Caco-2 (cell line): Measurements from ENCODE around the gene RGSL1. TPM values are rescaled to one million over a fixed set of nuclear protein-coding genes. Genes with fewer than 3 reads are reported as not detected.

Experiments used
- BruUV-seq: library from RNA; stranded (reverse); fragments of 400-500 nt; replicated peaks from 2 replicates; lab custom pipeline; 2021; lab: Mats Ljungman, UMichigan
- CTCF ChIA-PET: fragments of 300-600 bp; sonication (Branson Sonifier 250); formaldehyde crosslinking; loops from one replicate; lab custom pipeline; 2022; ENCODE audit warnings: antibody characterized with exemption; lab: Charles Lee
- POLR2A ChIA-PET: fragments of 300-600 bp; sonication (Branson Sonifier 250); formaldehyde crosslinking; loops from one replicate; lab custom pipeline; 2022; ENCODE audit warnings: antibody characterized with exemption; lab: Charles Lee
- DNase-seq, 2 experiments: peaks; one replicate each; pipeline versions ENCODE4 v3.0.0 to v3.0.0-alpha.2; 2020 to 2022
- H3K27me3 ChIP-seq: replicated peaks from 2 replicates; pipeline ENCODE4 v1.6.0; 2011; ENCODE audit warnings: low read length; ENCODE audit not compliant: control insufficient read depth, insufficient read depth
- H3K36me3 ChIP-seq: 2 replicates; pipeline ENCODE4 v1.5.1; 2011; ENCODE audit warnings: low read length; ENCODE audit not compliant: control insufficient read depth, insufficient read depth
- H3K4me1 ChIP-seq: fragments of 250-450 bp; sonication (Bioruptor Pico); 2 replicates; pipeline ENCODE4 v1.5.1; 2020; ENCODE audit warnings: mild to moderate bottlenecking
- H3K4me3 ChIP-seq: 2 replicates; pipeline ENCODE4 v1.5.1; 2011; ENCODE audit warnings: low read depth, mild to moderate bottlenecking, control low read depth, low read length
- H3K9me3 ChIP-seq: fragments of 250-450 bp; sonication (Bioruptor Pico); 2 replicates; pipeline ENCODE4 v1.5.1; 2020; ENCODE audit warnings: mild to moderate bottlenecking, moderate library complexity
- H3K27ac Mint-ChIP-seq: one replicate; pipeline ENCODE4 v1.8.0; 2022; ENCODE audit warnings: mixed read lengths; ENCODE audit not compliant: unreplicated experiment
- H3K27me3 Mint-ChIP-seq: one replicate; pipeline ENCODE4 v1.8.0; 2022; ENCODE audit warnings: mixed read lengths; ENCODE audit not compliant: insufficient read depth, unreplicated experiment
- H3K36me3 Mint-ChIP-seq: one replicate; pipeline ENCODE4 v1.8.0; 2022; ENCODE audit warnings: mild to moderate bottlenecking, mixed read lengths; ENCODE audit not compliant: insufficient read depth, unreplicated experiment
- H3K4me1 Mint-ChIP-seq: one replicate; pipeline ENCODE4 v1.8.0; 2022; ENCODE audit warnings: low read depth, mixed read lengths; ENCODE audit not compliant: unreplicated experiment
- H3K4me3 Mint-ChIP-seq: one replicate; pipeline ENCODE4 v1.8.0; 2022; ENCODE audit warnings: mild to moderate bottlenecking, moderate library complexity, mixed read lengths; ENCODE audit not compliant: unreplicated experiment
- H3K9me3 Mint-ChIP-seq: one replicate; pipeline ENCODE4 v1.8.0; 2022; ENCODE audit warnings: mixed read lengths; ENCODE audit not compliant: unreplicated experiment
- CTCF ChIP-seq, 2 experiments: fragments of 200-600 bp in 1 of 2; IDR thresholded peaks; 1 replicate in 1 of 2; 2 replicates in 1 of 2; pipeline versions ENCODE4 v1.5.1 to v1.8.0; 2011 to 2022; ENCODE audit warnings: antibody characterized with exemption in 1 of 2, control low read depth in 1 of 2, inconsistent platforms in 1 of 2, low read depth in 1 of 2, low read length in 1 of 2, mild to moderate bottlenecking in 1 of 2, moderate library complexity in 1 of 2; ENCODE audit not compliant: insufficient read depth in 1 of 2, severe bottlenecking in 1 of 2, unreplicated experiment in 1 of 2
- intact Hi-C: fragments of 100-400 bp; cut with micrococcal nuclease; formaldehyde crosslinking; loops from one replicate; pipeline ENCODE4 v1.10.0; 2022; ENCODE audit not compliant: unreplicated experiment
- total RNA-seq: library from RNA; stranded (reverse); gene quantifications from 2 replicates; pipeline ENCODE4 v1.2.3, GENCODE V29; 2022

RGSL1 gene
- total RNA-seq, 1 experiment from 2014 or later = not detected

GRCh38 chr1:182587093-182587492 is 137.1 kb downstream of the RGSL1 start:
- intact Hi-C loops = no loop called here
- TF ChIP-seq CTCF (IDR thresholded peaks at IDR 0.05; ENCODE audit: insufficient read depth in 1 of 2, low read depth in 1 of 2, low read length in 1 of 2, severe bottlenecking in 1 of 2, unreplicated experiment in 1 of 2) = no peak
- Histone ChIP-seq H3K4me1 (no peaks in the 10 kb centered on the region), H3K36me3 (no peaks in the 10 kb centered on the region), H3K9me3 (no peaks in the 10 kb centered on the region), H3K27me3 (no peaks in the 10 kb centered on the region), H3K4me3 (no peak overlapping the region)
- no peak overlapping the region for H3K27ac Mint-ChIP-seq
- BruUV-seq = no TSS peak
- ChIA-PET POLR2A (no interaction called here), CTCF (no interaction called here)
- no peak overlapping the region for H3K4me3 Mint-ChIP-seq
- DNase-seq = no peak
- H3K27me3 Mint-ChIP-seq = no peaks in the 10 kb centered on the region
- H3K4me1 Mint-ChIP-seq = no peaks in the 10 kb centered on the region
- no peaks in the 10 kb centered on the region for H3K36me3 Mint-ChIP-seq
- no peaks in the 10 kb centered on the region for H3K9me3 Mint-ChIP-seq

GRCh38 chr1:182587666-182588499 is 137.9 kb downstream of the RGSL1 start:
- no TSS peak for BruUV-seq
- ChIA-PET POLR2A (no interaction called here), CTCF (interaction anchor here (0.9 to 1.9 kb wide), 4 partner anchors 11 to 506 kb away, joined by 3 to 10 read pairs (median 6); no protein-coding TSS in a partner anchor)
- Mint-ChIP-seq H3K4me1 (no peaks in the 10 kb centered on the region), H3K36me3 (no peaks in the 10 kb centered on the region), H3K9me3 (no peaks in the 10 kb centered on the region), H3K27me3 (no peaks in the 10 kb centered on the region), H3K4me3 (peak overlapping the region; percentile 88), H3K27ac (peak overlapping the region; percentile 85)
- Histone ChIP-seq H3K36me3 (no peaks in the 10 kb centered on the region), H3K4me1 (no peaks in the 10 kb centered on the region), H3K27me3 (no peaks in the 10 kb centered on the region), H3K4me3 (peak overlapping the region; percentile 41), H3K9me3 (no peaks in the 10 kb centered on the region)
- TF ChIP-seq CTCF (IDR thresholded peaks at IDR 0.05; ENCODE audit: insufficient read depth in 1 of 2, low read depth in 1 of 2, low read length in 1 of 2, severe bottlenecking in 1 of 2, unreplicated experiment in 1 of 2) = no peak
- intact Hi-C loops = no loop called here
- DNase-seq = no peak

GRCh38 chr1:182588500-182589396 is 138.8 kb downstream of the RGSL1 start, which contains the start of gene RNASEL:
Gene RNASEL, minus strand, starts transcription at chr1:182589256. Its CDS starts 2,450 bp downstream, at chr1:182586806.
- no peaks in the 10 kb centered on the region for H3K4me1 Mint-ChIP-seq
- no peaks in the 10 kb centered on the region for H3K36me3 Mint-ChIP-seq
- H3K4me3 Mint-ChIP-seq = peak within 1 kb of the TSS; percentile 88
- H3K27me3 Mint-ChIP-seq = no peaks in the 10 kb centered on the region
- H3K27me3 ChIP-seq = no peaks in the 10 kb centered on the region
- H3K9me3 Mint-ChIP-seq = no peaks in the 10 kb centered on the region
- peak; percentile 63 to 66 for DNase-seq
- H3K36me3 ChIP-seq = no peaks in the 10 kb centered on the region
- H3K4me3 ChIP-seq = peak within 1 kb of the TSS; percentile 41
- BruUV-seq = TSS peak; percentile 48
- no peaks in the 10 kb centered on the region for H3K4me1 ChIP-seq
- no peak for TF ChIP-seq CTCF (IDR thresholded peaks at IDR 0.05; ENCODE audit: insufficient read depth in 1 of 2, low read depth in 1 of 2, low read length in 1 of 2, severe bottlenecking in 1 of 2, unreplicated experiment in 1 of 2)
- intact Hi-C loops = no loop called here
- CTCF ChIA-PET = interaction anchor here (0.9 to 1.9 kb wide), 6 partner anchors 10 to 506 kb away, joined by 3 to 10 read pairs (median 6); no protein-coding TSS in a partner anchor
- peak within 1 kb of the TSS; percentile 85 for H3K27ac Mint-ChIP-seq
- no peaks in the 10 kb centered on the region for H3K9me3 ChIP-seq
- POLR2A ChIA-PET = interaction anchor here (1.2 kb wide), 1 partner anchor 165 kb away, joined by 3 read pairs; no protein-coding TSS in a partner anchor
